HEK293 (cell line): ENCODE measurements around the gene RSRC2.
"Not testable (repeated sequence)": the region's sequence is repeated elsewhere in the genome, so short reads cannot be mapped to it uniquely, and the experiment has no call there.

Source experiments
- CTCF ChIA-PET: fragments of 350-600 bp; formaldehyde crosslinking; extraction: SDS; loops from one replicate; lab custom pipeline; 2021; ENCODE audit warnings: antibody characterized with exemption; lab: Yijun Ruan, JAX
- POLR2A ChIA-PET: fragments of 300-600 bp; formaldehyde crosslinking; extraction: SDS; loops from one replicate; lab custom pipeline; 2020; ENCODE audit warnings: antibody characterized with exemption, inconsistent platforms; lab: Yijun Ruan, JAX
- H3K27ac ChIP-seq: fragments of 200-500 bp; sonication (Bioruptor generic); 2 replicates; pipeline ENCODE4 v1.5.1; 2014; ENCODE audit warnings: low read depth, low read length, control low read depth, inconsistent platforms; ENCODE audit errors: extremely low read depth
- H3K36me3 ChIP-seq, 2 experiments: fragments of 200-500 bp in 1 of 2; sonication (Bioruptor generic) in 1 of 2; 1 replicate in 1 of 2; 2 replicates in 1 of 2; pipeline ENCODE4 v1.5.1; 2014 to 2017; ENCODE audit warnings: inconsistent platforms in 2 of 2, low read length in 2 of 2; ENCODE audit not compliant: control insufficient read depth in 2 of 2, insufficient read depth in 1 of 2
- H3K4me1 ChIP-seq: fragments of 200-500 bp; sonication (Bioruptor generic); 2 replicates; pipeline ENCODE4 v1.5.1; 2014; ENCODE audit warnings: mild to moderate bottlenecking, low read length, inconsistent platforms; ENCODE audit not compliant: control insufficient read depth, insufficient read depth
- H3K4me3 ChIP-seq: 2 replicates; pipeline ENCODE4 v1.5.1; 2011; ENCODE audit warnings: low read depth, mild to moderate bottlenecking, control low read depth, low read length, moderate library complexity
- H3K9me3 ChIP-seq: fragments of 200-500 bp; sonication (Bioruptor generic); 2 replicates; pipeline ENCODE4 v1.5.1; 2014; ENCODE audit warnings: low read depth, low read length, inconsistent platforms; ENCODE audit not compliant: control insufficient read depth, insufficient read depth
- SCRT2 ChIP-seq: fragments of 450-650 bp; formaldehyde crosslinking; IDR thresholded peaks from 2 replicates; pipeline ENCODE4 v1.5.1; 2016; ENCODE audit warnings: missing biosample characterization, missing genetic modification characterization
- ZFHX2 ChIP-seq: fragments of 450-650 bp; formaldehyde crosslinking; conservative IDR thresholded peaks from 2 replicates; pipeline ENCODE4 v1.5.1; 2016; ENCODE audit warnings: missing biosample characterization, missing genetic modification characterization
- ZIC2 ChIP-seq: fragments of 450-650 bp; formaldehyde crosslinking; IDR thresholded peaks from 2 replicates; pipeline ENCODE4 v1.5.1; 2016; ENCODE audit warnings: missing biosample characterization, missing genetic modification characterization
- ZNF10 ChIP-seq: fragments of 450-650 bp; formaldehyde crosslinking; IDR thresholded peaks from 2 replicates; pipeline ENCODE4 v1.5.1; 2017; ENCODE audit warnings: missing biosample characterization, missing genetic modification characterization
- ZNF404 ChIP-seq: fragments of 450-650 bp; formaldehyde crosslinking; IDR thresholded peaks from 2 replicates; pipeline ENCODE4 v1.5.1; 2017; ENCODE audit warnings: missing biosample characterization, missing genetic modification characterization
- ZNF501 ChIP-seq: fragments of 450-650 bp; formaldehyde crosslinking; IDR thresholded peaks from 2 replicates; pipeline ENCODE4 v1.5.1; 2016; ENCODE audit warnings: missing biosample characterization, missing genetic modification characterization
- ZNF544 ChIP-seq: fragments of 450-650 bp; formaldehyde crosslinking; IDR thresholded peaks from 2 replicates; pipeline ENCODE4 v1.5.0; 2017; ENCODE audit warnings: missing biosample characterization, missing genetic modification characterization
- ZNF664 ChIP-seq: fragments of 450-650 bp; formaldehyde crosslinking; IDR thresholded peaks from 2 replicates; pipeline ENCODE4 v1.5.1; 2016; ENCODE audit warnings: missing biosample characterization, missing genetic modification characterization
- ZNF707 ChIP-seq: fragments of 450-650 bp; formaldehyde crosslinking; IDR thresholded peaks from 2 replicates; pipeline ENCODE4 v1.5.1; 2016; ENCODE audit warnings: missing biosample characterization, missing genetic modification characterization
- ZNF776 ChIP-seq: fragments of 450-650 bp; formaldehyde crosslinking; IDR thresholded peaks from 2 replicates; pipeline ENCODE4 v1.5.0; 2017; ENCODE audit warnings: missing biosample characterization, missing genetic modification characterization, borderline replicate concordance
- ZNF843 ChIP-seq: fragments of 450-650 bp; formaldehyde crosslinking; IDR thresholded peaks from 2 replicates; pipeline ENCODE4 v1.5.1; 2016; ENCODE audit warnings: missing biosample characterization, missing genetic modification characterization
- ZSCAN16 ChIP-seq: fragments of 450-650 bp; formaldehyde crosslinking; IDR thresholded peaks from 2 replicates; pipeline ENCODE4 v1.5.1; 2016; ENCODE audit warnings: missing biosample characterization, missing genetic modification characterization
- TF ChIP-seq, protein P1 (sequence below): fragments of 450-650 bp; formaldehyde crosslinking; IDR thresholded peaks from 2 replicates; pipeline ENCODE4 v1.5.1; 2016; ENCODE audit warnings: missing biosample characterization, missing genetic modification characterization, low read depth
- TF ChIP-seq, protein P2 (sequence below): fragments of 450-650 bp; formaldehyde crosslinking; optimal IDR thresholded peaks from 2 replicates; pipeline ENCODE3; 2016; ENCODE audit warnings: missing biosample characterization, mild to moderate bottlenecking, missing genetic modification characterization
- TF ChIP-seq, protein P3 (sequence below): fragments of 450-650 bp; formaldehyde crosslinking; IDR thresholded peaks from 2 replicates; pipeline ENCODE4 v1.5.1; 2016; ENCODE audit warnings: missing biosample characterization, missing genetic modification characterization
- TF ChIP-seq, protein P4 (sequence below): fragments of 450-650 bp; formaldehyde crosslinking; IDR thresholded peaks from 2 replicates; pipeline ENCODE4 v1.5.1; 2017; ENCODE audit warnings: missing biosample characterization, missing genetic modification characterization

RSRC2 gene

DNA sequence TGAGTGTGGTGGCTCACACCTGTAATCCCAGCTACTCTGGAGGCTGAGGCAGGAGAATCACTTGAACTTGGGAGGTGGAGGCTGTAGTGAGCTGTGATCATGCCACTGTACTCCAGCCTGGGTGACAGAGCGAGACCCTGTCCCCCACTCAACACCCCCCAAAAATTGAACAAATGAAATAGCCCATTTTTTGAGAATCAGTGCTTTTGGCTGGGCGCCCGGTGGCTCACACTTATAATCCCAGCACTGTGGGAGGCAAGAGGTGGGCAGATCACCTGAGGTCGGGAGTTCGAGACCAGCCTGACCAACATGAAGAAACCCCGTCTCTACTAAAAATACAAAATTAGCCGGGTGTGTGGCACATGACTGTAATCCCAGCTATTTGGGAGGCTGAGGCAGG, 56.2 kb downstream of the RSRC2 start:
- H3K36me3 ChIP-seq: peaks cover 30 to 35% of the 10 kb centered on the region in 2 experiments
- CTCF ChIA-PET: interaction anchor here (0.6 to 7.6 kb wide), 10 partner anchors 9 to 250 kb away, joined by 3 to 156 read pairs (median 5); no protein-coding TSS in a partner anchor
- H3K4me1 ChIP-seq, H3K4me3 ChIP-seq, H3K27ac ChIP-seq, H3K9me3 ChIP-seq: not testable (repeated sequence)
- POLR2A ChIA-PET: interaction anchor here (1.7 kb wide), 1 partner anchor 71 kb away, joined by 12 read pairs; no protein-coding TSS in a partner anchor
- TF ChIP-seq ZFHX2 (tag by site-specific recombination): 0 out of 2 replicates have a peak, but pooled peaks have one; percentile 9

DNA sequence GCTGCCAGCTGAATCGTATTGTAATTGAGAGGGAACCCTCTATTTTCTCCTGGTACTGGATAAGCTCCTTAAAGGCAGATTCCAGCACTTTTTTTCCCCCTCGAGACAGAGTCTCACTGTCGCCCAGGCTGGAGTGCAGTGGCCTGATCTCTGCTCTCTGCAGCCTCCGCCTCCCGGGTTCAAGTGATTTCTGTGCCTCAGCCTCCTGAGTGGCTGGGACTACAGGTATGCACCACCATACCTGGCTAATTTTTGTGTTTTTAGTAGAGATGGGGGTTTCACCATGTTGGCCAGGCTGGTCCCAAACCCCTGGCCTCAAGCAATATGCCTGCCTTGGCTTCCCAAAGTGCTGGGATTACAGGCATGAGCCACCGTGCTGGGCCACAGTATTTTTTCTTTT, 56.9 kb downstream of the RSRC2 start:
- H3K4me3 ChIP-seq, H3K27ac ChIP-seq, H3K9me3 ChIP-seq, H3K4me1 ChIP-seq: not testable (repeated sequence)
- POLR2A ChIA-PET: interaction anchor here (0.6 to 0.8 kb wide), 2 partner anchors 20 to 28 kb away, joined by 4 read pairs; no protein-coding TSS in a partner anchor
- CTCF ChIA-PET: interaction anchor here (1.5 to 7.6 kb wide), 3 partner anchors 11 to 135 kb away, joined by 4 to 156 read pairs (median 26); no protein-coding TSS in a partner anchor
- H3K36me3 ChIP-seq: peaks cover 26 to 29% of the 10 kb centered on the region in 2 experiments

DNA sequence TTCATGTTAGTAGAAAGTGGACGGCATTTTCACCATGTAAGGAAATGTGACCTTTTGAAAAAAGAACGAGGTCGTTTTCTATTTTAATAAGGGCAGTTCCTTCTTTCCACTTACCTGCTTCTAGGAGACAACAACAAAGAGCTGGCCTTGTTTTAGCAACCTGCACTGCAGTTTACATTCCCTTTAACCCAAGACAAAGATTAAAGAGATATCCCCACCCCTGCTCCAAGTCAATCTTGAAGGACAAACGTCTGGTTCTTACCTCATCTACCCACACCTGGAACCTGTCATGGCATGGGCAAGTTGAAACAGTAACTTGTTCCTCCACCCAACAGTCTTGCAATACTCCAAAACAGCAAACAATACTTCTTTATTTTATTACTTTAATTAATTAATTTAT, 58.8 kb downstream of the RSRC2 start:
- Histone ChIP-seq H3K9me3 (no peaks in the 10 kb centered on the region), H3K36me3 (peaks cover 10 to 13% of the 10 kb centered on the region in 2 experiments), H3K4me3 (no peak overlapping the region), H3K27ac (no peak overlapping the region), H3K4me1 (0 out of 2 replicates have a peak, but pooled peaks cover 3% of the 10 kb centered on the region)
- POLR2A ChIA-PET: no interaction called here
- CTCF ChIA-PET: interaction anchor here (7.6 kb wide), 1 partner anchor 69 kb away, joined by 156 read pairs; no protein-coding TSS in a partner anchor
- TF ChIP-seq ZNF501 (tag by site-specific recombination): no peak
- TF ChIP-seq ZNF544 (tag by site-specific recombination): no peak
- TF ChIP-seq ZNF843 (tag by site-specific recombination): no peak
- TF ChIP-seq, protein P1, sequence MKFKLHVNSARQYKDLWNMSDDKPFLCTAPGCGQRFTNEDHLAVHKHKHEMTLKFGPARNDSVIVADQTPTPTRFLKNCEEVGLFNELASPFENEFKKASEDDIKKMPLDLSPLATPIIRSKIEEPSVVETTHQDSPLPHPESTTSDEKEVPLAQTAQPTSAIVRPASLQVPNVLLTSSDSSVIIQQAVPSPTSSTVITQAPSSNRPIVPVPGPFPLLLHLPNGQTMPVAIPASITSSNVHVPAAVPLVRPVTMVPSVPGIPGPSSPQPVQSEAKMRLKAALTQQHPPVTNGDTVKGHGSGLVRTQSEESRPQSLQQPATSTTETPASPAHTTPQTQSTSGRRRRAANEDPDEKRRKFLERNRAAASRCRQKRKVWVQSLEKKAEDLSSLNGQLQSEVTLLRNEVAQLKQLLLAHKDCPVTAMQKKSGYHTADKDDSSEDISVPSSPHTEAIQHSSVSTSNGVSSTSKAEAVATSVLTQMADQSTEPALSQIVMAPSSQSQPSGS (tag by site-specific recombination): no peak
- TF ChIP-seq ZFHX2 (tag by site-specific recombination): no peak
- TF ChIP-seq, protein P2, sequence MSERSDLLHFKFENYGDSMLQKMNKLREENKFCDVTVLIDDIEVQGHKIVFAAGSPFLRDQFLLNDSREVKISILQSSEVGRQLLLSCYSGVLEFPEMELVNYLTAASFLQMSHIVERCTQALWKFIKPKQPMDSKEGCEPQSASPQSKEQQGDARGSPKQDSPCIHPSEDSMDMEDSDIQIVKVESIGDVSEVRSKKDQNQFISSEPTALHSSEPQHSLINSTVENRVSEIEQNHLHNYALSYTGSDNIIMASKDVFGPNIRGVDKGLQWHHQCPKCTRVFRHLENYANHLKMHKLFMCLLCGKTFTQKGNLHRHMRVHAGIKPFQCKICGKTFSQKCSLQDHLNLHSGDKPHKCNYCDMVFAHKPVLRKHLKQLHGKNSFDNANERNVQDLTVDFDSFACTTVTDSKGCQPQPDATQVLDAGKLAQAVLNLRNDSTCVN (tag by site-specific recombination): no peak
- TF ChIP-seq ZSCAN16 (tag by site-specific recombination): no peak
- no peak for TF ChIP-seq ZNF10 (tag by site-specific recombination)
- TF ChIP-seq, protein P3, sequence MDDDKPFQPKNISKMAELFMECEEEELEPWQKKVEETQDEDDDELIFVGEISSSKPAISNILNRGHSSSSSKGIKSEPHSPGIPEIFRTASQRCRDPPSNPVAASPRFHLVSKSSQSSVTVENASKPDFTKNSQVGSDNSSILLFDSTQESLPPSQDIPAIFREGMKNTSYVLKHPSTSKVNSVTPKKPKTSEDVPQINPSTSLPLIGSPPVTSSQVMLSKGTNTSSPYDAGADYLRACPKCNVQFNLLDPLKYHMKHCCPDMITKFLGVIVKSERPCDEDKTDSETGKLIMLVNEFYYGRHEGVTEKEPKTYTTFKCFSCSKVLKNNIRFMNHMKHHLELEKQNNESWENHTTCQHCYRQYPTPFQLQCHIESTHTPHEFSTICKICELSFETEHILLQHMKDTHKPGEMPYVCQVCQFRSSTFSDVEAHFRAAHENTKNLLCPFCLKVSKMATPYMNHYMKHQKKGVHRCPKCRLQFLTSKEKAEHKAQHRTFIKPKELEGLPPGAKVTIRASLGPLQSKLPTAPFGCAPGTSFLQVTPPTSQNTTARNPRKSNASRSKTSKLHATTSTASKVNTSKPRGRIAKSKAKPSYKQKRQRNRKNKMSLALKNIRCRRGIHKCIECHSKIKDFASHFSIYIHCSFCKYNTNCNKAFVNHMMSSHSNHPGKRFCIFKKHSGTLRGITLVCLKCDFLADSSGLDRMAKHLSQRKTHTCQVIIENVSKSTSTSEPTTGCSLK (tag by site-specific recombination): no peak
- TF ChIP-seq, protein P4, sequence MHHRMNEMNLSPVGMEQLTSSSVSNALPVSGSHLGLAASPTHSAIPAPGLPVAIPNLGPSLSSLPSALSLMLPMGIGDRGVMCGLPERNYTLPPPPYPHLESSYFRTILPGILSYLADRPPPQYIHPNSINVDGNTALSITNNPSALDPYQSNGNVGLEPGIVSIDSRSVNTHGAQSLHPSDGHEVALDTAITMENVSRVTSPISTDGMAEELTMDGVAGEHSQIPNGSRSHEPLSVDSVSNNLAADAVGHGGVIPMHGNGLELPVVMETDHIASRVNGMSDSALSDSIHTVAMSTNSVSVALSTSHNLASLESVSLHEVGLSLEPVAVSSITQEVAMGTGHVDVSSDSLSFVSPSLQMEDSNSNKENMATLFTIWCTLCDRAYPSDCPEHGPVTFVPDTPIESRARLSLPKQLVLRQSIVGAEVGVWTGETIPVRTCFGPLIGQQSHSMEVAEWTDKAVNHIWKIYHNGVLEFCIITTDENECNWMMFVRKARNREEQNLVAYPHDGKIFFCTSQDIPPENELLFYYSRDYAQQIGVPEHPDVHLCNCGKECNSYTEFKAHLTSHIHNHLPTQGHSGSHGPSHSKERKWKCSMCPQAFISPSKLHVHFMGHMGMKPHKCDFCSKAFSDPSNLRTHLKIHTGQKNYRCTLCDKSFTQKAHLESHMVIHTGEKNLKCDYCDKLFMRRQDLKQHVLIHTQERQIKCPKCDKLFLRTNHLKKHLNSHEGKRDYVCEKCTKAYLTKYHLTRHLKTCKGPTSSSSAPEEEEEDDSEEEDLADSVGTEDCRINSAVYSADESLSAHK (tag by site-specific recombination): no peak
- no peak for TF ChIP-seq ZNF776
- TF ChIP-seq ZNF404 (tag by site-specific recombination): no peak
- no peak for TF ChIP-seq SCRT2 (tag by site-specific recombination)
- no peak for TF ChIP-seq ZNF664 (tag by site-specific recombination)
- no peak for TF ChIP-seq ZNF707 (tag by site-specific recombination)
- TF ChIP-seq ZIC2 (tag by site-specific recombination): no peak
- TF ChIP-seq, all 188 proteins: peak for 0
